Osteocyte (in vitro differentiated cells): ENCODE data around the gene TRAF3. TPM values are rescaled to one million over a fixed set of nuclear protein-coding genes. Genes with fewer than 3 reads are reported as not detected.

Experiments used
- DNase-seq: peaks from one replicate; pipeline ENCODE4 v3.0.0; 2021; ENCODE audit warnings: mixed read lengths; ENCODE audit not compliant: unreplicated experiment; ENCODE audit errors: extremely low spot score
- H3K27ac Mint-ChIP-seq: one replicate; pipeline ENCODE4 v1.8.0; 2021; ENCODE audit warnings: mild to moderate bottlenecking, mixed read lengths; ENCODE audit not compliant: unreplicated experiment
- H3K27me3 Mint-ChIP-seq: one replicate; pipeline ENCODE4 v1.8.0; 2021; ENCODE audit warnings: mixed read lengths; ENCODE audit not compliant: unreplicated experiment
- H3K36me3 Mint-ChIP-seq: one replicate; pipeline ENCODE4 v1.8.0; 2021; ENCODE audit warnings: mixed read lengths; ENCODE audit not compliant: unreplicated experiment
- H3K4me1 Mint-ChIP-seq: one replicate; pipeline ENCODE4 v1.8.0; 2021; ENCODE audit warnings: mixed read lengths; ENCODE audit not compliant: unreplicated experiment
- H3K4me3 Mint-ChIP-seq: one replicate; pipeline ENCODE4 v1.8.0; 2021; ENCODE audit warnings: mild to moderate bottlenecking, moderate library complexity, mixed read lengths; ENCODE audit not compliant: unreplicated experiment
- H3K9me3 Mint-ChIP-seq: one replicate; pipeline ENCODE4 v1.8.0; 2021; ENCODE audit warnings: mixed read lengths; ENCODE audit not compliant: unreplicated experiment
- CTCF ChIP-seq: fragments of 200-600 bp; sonication (generic); IDR thresholded peaks from 2 replicates; pipeline ENCODE4 v1.5.0; 2021; ENCODE audit warnings: antibody characterized with exemption, mild to moderate bottlenecking, moderate library complexity
- total RNA-seq: library from RNA; stranded (reverse); gene quantifications from 2 replicates; pipeline ENCODE4 v1.2.1, GENCODE V29; 2021

TRAF3 gene
- total RNA-seq, 1 donor from 2014 or later = 15.9 TPM

- H3K36me3 Mint-ChIP-seq = no peaks in the 10 kb centered on the region
- no peak overlapping the region for H3K4me3 Mint-ChIP-seq
- no peak for DNase-seq
- H3K9me3 Mint-ChIP-seq = no peaks in the 10 kb centered on the region
- no peak for TF ChIP-seq CTCF
- H3K27ac Mint-ChIP-seq = no peak overlapping the region
- H3K4me1 Mint-ChIP-seq = peaks cover 3% of the 10 kb centered on the region
- no peaks in the 10 kb centered on the region for H3K27me3 Mint-ChIP-seq
Measured at GRCh38 chr14:102840771-102841528, 63.7 kb downstream of the TRAF3 start.

DNA sequence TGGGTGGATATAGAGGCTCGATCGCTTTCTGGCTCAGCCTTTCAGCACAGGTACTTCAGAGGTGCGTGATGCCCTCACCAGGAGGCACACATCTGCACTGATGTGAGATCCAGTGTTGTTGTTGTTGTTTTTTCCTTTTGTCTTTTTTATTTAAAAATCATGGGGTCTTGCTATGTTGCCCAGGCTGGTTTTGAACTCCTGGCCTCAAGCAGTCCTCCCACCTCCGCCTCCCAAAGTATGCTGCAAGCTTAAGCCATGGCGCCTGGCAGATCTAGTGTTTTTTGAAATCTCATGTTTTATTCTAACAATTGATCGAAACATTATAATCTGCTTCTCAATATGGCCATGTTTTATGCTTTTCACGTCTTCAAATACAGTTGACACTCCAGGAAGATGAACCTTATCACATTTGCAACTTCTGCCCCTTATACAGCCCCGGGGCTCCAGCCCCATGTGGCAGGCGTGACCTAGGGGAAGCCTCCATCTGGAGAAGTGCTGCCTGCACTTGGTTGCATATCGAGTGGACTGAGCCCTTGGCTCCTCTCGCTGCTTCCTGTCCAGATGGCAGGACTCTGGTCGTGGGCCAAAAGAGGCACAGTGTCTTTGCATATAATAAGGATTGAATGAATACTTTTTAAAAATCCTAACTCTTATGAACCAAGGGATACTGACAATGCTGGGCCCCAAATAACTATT, 71.7 kb downstream of the TRAF3 start:
- Mint-ChIP-seq H3K27me3 (no peaks in the 10 kb centered on the region), H3K9me3 (no peaks in the 10 kb centered on the region), H3K4me1 (peaks cover 13% of the 10 kb centered on the region), H3K4me3 (no peak overlapping the region), H3K27ac (peak overlapping the region; percentile 45), H3K36me3 (peaks cover 3% of the 10 kb centered on the region)
- TF ChIP-seq CTCF = no peak
- no peak for DNase-seq

DNA sequence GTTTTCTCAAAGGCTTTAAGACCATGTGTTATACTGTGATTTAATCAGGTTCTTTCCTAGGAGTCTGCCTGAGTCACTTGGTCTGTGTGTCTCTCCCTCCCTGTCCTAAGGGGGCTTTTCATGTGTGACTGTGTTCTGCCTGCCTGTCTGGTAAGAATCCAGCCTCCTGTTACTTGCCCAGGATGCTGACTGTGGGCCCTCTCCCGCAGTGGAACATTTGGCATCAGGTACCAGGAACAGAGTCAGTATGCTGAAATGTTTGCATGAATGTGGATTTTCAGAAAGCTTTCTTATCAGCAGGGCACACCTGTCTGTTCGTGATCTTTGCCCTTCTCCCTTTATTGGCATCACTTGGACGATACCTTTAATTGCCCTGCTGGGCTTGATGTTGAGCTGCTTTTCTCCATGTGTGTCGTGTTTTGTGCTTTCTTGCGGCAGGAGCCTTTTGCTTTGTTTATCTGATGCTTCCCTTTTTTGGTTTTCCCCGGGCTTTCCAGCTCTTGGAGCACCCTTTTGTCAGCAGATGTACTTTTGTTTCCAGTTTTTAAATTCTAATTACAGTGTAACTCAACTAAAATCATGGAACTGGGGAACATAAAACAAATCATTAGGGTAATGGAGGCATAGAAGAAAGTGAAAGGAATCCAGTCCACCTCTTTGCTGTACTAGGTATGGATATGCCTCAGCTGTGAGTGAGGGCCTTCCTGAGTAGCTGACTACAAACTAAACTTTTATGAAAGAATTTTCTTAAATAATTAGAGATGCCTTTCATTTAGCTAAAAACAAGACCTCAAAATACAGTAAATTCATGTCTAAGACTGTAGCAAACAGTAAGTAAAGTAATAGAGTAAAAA, 72.5 kb downstream of the TRAF3 start:
- Mint-ChIP-seq H3K4me3 (no peak overlapping the region), H3K27ac (peak overlapping the region; percentile 45), H3K27me3 (no peaks in the 10 kb centered on the region), H3K9me3 (no peaks in the 10 kb centered on the region), H3K4me1 (peaks cover 13% of the 10 kb centered on the region), H3K36me3 (peaks cover 3% of the 10 kb centered on the region)
- no peak for TF ChIP-seq CTCF
- DNase-seq = no peak

DNA sequence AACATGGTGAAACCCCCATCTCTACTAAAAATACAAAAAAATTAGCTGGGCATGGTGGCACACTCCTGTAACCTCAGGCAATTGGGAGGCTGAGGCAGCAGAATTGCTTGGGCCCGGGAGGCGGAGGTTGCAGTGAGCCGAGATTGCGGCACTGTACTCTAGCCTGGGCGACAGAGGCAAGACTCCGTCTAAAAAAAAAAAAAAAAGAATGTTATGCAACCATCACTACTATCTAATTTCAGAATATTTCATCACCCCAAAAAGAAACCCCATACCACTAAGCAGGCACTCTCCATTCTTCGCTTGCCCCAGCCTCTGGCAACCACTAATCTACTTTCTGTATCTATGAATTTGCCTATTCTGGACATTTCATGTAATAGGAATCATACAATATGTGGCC, 76.4 kb downstream of the TRAF3 start:
- Mint-ChIP-seq H3K27ac (no peak overlapping the region), H3K36me3 (peaks cover 3% of the 10 kb centered on the region), H3K4me3 (no peak overlapping the region), H3K4me1 (peaks cover 24% of the 10 kb centered on the region), H3K9me3 (no peaks in the 10 kb centered on the region), H3K27me3 (no peaks in the 10 kb centered on the region)
- TF ChIP-seq CTCF = no peak
- DNase-seq = no peak
